Measurements from ENCODE around the gene CPLX4. TPM values are rescaled to one million over a fixed set of nuclear protein-coding genes. Genes with fewer than 3 reads are reported as not detected.

The CPLX4 gene
- total and polyA plus RNA-seq, 2 donors (not counting 1 experiment from before 2014, with no cell fraction given) = not detected

DNA sequence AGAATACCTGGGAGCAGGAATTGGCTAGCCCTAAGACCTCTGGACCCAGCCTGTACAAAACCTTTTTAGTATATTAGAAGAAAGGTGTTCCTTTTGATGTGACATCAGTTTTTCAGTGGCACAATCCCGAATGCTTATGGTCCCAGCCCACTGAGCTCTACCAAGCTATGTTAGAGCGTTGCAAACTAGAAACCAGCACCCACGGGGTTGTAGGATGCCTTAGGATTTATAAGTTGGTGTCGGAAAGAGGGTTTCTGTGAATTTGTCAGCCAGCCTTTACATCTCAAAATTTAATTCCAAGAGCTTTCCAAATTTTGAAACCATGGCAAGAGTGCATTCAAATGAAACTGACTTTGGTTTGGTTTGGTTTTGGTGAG, 41.1 kb upstream of the CPLX4 start:
- Mint-ChIP-seq H3K9me3 (ENCODE audit: insufficient read depth) (no peaks in the 10 kb centered on the region), H3K4me3 (peak overlapping the region; percentile 96), H3K4me1 (peaks cover 36% of the 10 kb centered on the region), H3K27me3 (peaks cover 8% of the 10 kb centered on the region), H3K27ac (peak overlapping the region; percentile 41)
- DNase-seq = no peak
- intact Hi-C loops (cut with micrococcal nuclease) = loop anchor here (1.0 to 5.0 kb wide), 5 partner anchors 47 to 1315 kb away; partner anchors contain the start of genes MALT1, NEDD4L, RAX and SEC11C
- ChIA-PET POLR2A (no interaction called here), CTCF (interaction anchor here (0.8 kb wide), 2 partner anchors 8 to 1478 kb away, joined by 3 read pairs; no protein-coding TSS in a partner anchor)
- H4K20me1 ChIP-seq (ENCODE audit: control insufficient read depth, insufficient read depth, low read length, poor library complexity, severe bottlenecking) = no peaks in the 10 kb centered on the region
- peak overlapping the region; percentile 90 for H3K9ac ChIP-seq (ENCODE audit: low read length)
- no peaks in the 10 kb centered on the region for H3K27me3 ChIP-seq (replicated peaks in 1 of 4; ENCODE audit: control extremely low read depth in 1 of 4, control insufficient read depth in 3 of 4, insufficient read depth in 4 of 4, low read length in 3 of 4)
- peak overlapping the region; percentile 51 to 93 (median 81) for H3K4me3 ChIP-seq (ENCODE audit: control extremely low read depth in 1 of 5, extremely low read depth in 1 of 5, insufficient read depth in 1 of 5, low read depth in 2 of 5, low read length in 4 of 5)
- WGBS (ENCODE audit: insufficient coverage) = no CpG with 5 or more reads among the region's 4 CpGs
- H3K27ac ChIP-seq (ENCODE audit: low read length in 2 of 2) = peak overlapping the region in 1 of 2 donors; percentile 80
- H3K79me2 ChIP-seq (ENCODE audit: control insufficient read depth, insufficient read depth, low read length) = no peaks in the 10 kb centered on the region
- TF ChIP-seq EZH2 (IDR thresholded peaks at IDR 0.05; ENCODE audit: borderline replicate concordance, insufficient read depth, low read depth, low read length, poor library complexity, severe bottlenecking) = no peak
- TF ChIP-seq, protein P1, sequence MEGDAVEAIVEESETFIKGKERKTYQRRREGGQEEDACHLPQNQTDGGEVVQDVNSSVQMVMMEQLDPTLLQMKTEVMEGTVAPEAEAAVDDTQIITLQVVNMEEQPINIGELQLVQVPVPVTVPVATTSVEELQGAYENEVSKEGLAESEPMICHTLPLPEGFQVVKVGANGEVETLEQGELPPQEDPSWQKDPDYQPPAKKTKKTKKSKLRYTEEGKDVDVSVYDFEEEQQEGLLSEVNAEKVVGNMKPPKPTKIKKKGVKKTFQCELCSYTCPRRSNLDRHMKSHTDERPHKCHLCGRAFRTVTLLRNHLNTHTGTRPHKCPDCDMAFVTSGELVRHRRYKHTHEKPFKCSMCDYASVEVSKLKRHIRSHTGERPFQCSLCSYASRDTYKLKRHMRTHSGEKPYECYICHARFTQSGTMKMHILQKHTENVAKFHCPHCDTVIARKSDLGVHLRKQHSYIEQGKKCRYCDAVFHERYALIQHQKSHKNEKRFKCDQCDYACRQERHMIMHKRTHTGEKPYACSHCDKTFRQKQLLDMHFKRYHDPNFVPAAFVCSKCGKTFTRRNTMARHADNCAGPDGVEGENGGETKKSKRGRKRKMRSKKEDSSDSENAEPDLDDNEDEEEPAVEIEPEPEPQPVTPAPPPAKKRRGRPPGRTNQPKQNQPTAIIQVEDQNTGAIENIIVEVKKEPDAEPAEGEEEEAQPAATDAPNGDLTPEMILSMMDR (IDR thresholded peaks at IDR 0.05) = no peak
- peaks cover 16 to 21% of the 10 kb centered on the region in 2 donors for H3K4me1 ChIP-seq (ENCODE audit: control insufficient read depth in 2 of 2, insufficient read depth in 2 of 2, low read length in 2 of 2)
- no peaks in the 10 kb centered on the region for H3K9me3 ChIP-seq (ENCODE audit: control extremely low read depth in 1 of 3, control insufficient read depth in 2 of 3, insufficient read depth in 1 of 3, low read length in 2 of 3)
- H3K4me2 ChIP-seq (replicated peaks; ENCODE audit: low read depth, low read length, poor library complexity, severe bottlenecking) = peak overlapping the region; percentile 85
- peaks cover 1 to 6% of the 10 kb centered on the region in 2 experiments for H3K36me3 ChIP-seq (replicated peaks in 1 of 2; ENCODE audit: control extremely low read depth in 1 of 2, control insufficient read depth in 1 of 2, extremely low read depth in 1 of 2, insufficient read depth in 2 of 2, low read length in 1 of 2)
- ATAC-seq (ENCODE audit: low read depth) = no peak
- peak overlapping the region; percentile 98 for H2AFZ ChIP-seq (ENCODE audit: insufficient read depth, low read depth, low read length, poor library complexity, severe bottlenecking)

All from B cell (primary cell).